ENCODE data around the gene HIVEP2. TPM values are rescaled to one million over a fixed set of nuclear protein-coding genes. Genes with fewer than 3 reads are reported as not detected.

Gene HIVEP2
- total RNA-seq, 1 donor = 28.9 TPM

DNA sequence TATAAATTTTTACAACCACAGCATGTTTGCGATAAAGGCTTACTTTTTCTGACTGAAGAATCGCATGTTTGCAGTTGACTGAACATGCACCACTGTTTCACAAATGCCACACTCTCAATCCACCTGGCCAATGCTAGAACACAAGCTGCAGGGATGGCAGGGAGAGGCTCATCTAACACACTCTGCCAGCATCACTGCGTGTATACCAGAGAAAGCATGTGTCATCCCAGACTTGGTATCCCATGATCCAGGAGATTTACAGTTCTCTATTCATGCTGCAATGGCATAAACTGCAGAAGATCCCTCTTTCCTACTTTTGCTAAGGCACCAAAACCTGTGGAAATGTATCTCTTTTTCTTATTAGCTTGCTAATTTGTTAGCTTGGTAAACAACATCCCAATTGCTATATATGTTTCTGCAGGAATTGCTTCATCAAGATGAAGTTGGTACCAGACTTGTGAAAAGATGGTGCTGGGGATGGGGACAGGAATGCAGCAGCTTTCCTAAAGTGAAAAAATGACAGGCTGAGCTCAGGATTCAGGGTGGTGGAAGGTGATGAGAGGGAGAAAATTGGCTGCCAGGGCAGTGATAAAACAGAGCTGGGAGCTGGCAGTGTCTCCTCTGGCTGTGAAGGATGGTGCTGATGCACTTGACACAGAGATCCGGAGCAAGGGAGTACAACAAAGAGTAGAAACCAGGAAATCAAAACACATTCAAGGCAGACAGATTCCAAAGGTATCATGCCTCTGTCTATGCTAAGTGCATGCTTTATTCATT lies 186.9 kb downstream of the HIVEP2 start:
- TF ChIP-seq, protein P1, sequence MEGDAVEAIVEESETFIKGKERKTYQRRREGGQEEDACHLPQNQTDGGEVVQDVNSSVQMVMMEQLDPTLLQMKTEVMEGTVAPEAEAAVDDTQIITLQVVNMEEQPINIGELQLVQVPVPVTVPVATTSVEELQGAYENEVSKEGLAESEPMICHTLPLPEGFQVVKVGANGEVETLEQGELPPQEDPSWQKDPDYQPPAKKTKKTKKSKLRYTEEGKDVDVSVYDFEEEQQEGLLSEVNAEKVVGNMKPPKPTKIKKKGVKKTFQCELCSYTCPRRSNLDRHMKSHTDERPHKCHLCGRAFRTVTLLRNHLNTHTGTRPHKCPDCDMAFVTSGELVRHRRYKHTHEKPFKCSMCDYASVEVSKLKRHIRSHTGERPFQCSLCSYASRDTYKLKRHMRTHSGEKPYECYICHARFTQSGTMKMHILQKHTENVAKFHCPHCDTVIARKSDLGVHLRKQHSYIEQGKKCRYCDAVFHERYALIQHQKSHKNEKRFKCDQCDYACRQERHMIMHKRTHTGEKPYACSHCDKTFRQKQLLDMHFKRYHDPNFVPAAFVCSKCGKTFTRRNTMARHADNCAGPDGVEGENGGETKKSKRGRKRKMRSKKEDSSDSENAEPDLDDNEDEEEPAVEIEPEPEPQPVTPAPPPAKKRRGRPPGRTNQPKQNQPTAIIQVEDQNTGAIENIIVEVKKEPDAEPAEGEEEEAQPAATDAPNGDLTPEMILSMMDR (IDR thresholded peaks at IDR 0.05; ENCODE audit: insufficient read depth, low read depth, low read length) = no peak

DNA sequence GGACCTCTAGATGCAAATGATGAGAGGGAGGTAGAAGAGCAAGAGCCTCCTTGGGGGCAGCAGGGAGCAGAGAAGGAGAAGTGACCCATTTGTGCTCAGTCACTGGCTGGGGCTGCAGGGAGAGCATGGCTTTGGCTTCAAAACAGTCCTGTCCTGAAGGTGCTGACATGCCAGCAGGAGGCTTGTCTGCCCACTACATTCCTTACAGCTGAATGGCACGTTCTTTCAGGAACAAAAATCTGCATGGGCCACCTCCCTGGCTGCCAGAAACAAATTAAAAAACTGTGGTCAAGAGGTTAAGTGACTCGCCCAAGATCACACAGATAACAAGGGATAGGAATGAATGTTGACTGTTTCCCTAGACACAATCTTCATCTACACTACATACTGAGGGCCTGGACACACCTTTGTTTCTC lies 188.8 kb downstream of the HIVEP2 start:
- DNase-seq (ENCODE audit: low read depth) = no peak
- H3K4me3 ChIP-seq (ENCODE audit: low read depth, low read length) = no peak overlapping the region
- TF ChIP-seq, protein P1 (IDR thresholded peaks at IDR 0.05; ENCODE audit: insufficient read depth, low read depth, low read length) = no peak

More for the DNA sequence above, 186.9 kb downstream of the HIVEP2 start:
- no peak for DNase-seq (ENCODE audit: low read depth)
- no peak overlapping the region for H3K4me3 ChIP-seq (ENCODE audit: low read depth, low read length)

DNA sequence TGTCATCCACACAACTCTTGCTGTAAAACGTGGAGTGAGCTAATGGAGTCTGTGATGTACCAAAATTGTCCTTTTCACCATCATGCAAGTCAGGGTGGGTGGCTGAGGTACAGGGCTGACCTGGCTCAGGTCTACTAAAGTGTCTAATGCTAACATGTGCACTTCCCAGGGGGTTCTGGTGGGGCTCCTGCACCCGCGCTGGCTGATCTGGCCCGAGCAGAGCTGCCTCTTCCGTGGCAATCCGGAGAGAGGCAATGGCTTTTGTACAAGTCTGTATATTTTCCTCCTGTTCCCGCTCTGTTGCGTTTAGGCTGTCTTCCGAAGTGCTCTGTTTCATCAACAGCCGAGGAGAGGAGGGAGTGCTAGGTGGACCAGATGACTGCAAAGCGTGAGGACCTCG lies 191.8 kb downstream of the HIVEP2 start:
- H3K4me3 ChIP-seq (ENCODE audit: low read depth, low read length) = no peak overlapping the region
- TF ChIP-seq, protein P1 (IDR thresholded peaks at IDR 0.05; ENCODE audit: insufficient read depth, low read depth, low read length) = no peak
- no peak for DNase-seq (ENCODE audit: low read depth)

DNA sequence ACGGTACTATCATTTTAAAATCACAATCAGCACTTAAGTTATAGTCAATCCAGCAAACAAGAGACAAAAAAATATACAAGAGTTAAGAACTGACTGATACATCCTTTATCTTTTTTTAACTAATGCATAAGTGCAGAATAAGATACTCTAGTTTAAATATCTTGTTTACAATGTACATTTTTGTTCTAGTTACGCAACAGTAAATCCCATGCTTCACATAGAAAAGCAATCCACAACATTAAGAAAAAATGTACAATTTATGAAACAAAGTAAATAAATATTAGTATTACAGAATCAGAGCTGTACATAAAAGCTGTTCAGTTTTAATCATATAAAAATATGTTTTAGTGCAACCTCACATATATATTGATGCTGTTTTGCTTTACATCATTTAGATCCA lies 192.6 kb downstream of the HIVEP2 start:
- TF ChIP-seq, protein P1 (IDR thresholded peaks at IDR 0.05; ENCODE audit: insufficient read depth, low read depth, low read length) = no peak
- DNase-seq (ENCODE audit: low read depth) = peak; percentile 27
- H3K4me3 ChIP-seq (ENCODE audit: low read depth, low read length) = no peak overlapping the region

DNA sequence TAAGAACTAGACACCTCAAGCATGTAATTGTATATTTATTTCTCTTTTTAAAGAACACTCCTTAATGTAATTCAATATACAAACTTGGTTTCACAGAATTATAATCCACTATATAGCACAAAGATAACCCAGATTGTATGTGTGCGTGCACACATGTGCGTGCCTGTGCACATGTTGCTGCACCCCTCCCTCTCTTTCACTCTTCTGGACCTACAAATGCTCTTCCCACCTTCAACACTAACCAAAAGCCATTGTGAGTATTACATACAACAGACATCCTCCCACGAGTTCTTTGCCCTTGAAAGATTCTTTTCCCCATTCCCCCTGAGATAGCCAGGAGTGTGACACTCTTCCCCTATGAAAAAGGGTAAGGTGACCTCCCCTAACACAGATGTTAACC lies 193.5 kb downstream of the HIVEP2 start:
- TF ChIP-seq, protein P1 (IDR thresholded peaks at IDR 0.05; ENCODE audit: insufficient read depth, low read depth, low read length) = no peak
- no peak for DNase-seq (ENCODE audit: low read depth)
- H3K4me3 ChIP-seq (ENCODE audit: low read depth, low read length) = no peak overlapping the region

DNA sequence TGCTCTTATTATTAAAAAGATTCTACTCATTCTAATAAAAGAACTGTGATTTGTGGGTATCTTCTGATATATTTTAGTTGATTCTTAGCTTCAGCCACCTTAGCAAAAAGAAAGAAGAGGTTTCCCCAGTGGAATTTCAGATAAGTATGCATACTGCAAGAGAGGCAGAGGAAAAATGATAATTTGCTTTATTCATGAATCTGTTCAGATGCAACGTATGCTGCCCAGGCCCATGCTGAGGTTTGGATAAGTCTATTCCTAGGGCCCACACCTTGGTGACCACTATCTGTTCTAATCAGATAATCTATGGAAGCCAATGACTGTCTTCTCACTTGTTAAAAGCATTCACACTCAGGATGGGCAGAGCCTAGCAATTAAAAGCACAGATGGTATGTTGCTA lies 194.0 kb downstream of the HIVEP2 start:
- DNase-seq (ENCODE audit: low read depth) = no peak
- no peak overlapping the region for H3K4me3 ChIP-seq (ENCODE audit: low read depth, low read length)
- TF ChIP-seq, protein P1 (IDR thresholded peaks at IDR 0.05; ENCODE audit: insufficient read depth, low read depth, low read length) = no peak

DNA sequence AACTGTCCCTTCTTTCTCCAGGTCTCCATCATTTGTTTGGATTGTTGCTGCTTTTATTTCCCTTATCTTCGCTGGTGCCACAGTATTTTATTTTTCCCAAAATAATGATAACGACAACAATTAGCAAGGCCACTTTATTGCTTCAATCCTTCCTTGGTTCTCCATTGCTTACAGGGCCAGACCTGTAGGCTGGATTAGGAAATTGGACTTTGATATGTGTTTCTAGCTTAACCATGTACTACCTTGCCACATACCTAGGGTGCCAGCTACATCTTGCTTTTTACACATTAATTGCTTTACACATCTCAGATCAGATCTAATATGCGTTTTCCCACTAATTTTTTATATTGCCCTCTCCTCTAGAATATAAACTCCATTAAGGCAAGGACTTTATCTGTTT lies 195.4 kb downstream of the HIVEP2 start:
- TF ChIP-seq, protein P1 (IDR thresholded peaks at IDR 0.05; ENCODE audit: insufficient read depth, low read depth, low read length) = no peak
- no peak for DNase-seq (ENCODE audit: low read depth)

More for the DNA sequence above, 195.4 kb downstream of the HIVEP2 start:
- H3K4me3 ChIP-seq (ENCODE audit: low read depth, low read length) = no peak overlapping the region
